Urothelium cell line (cell line): ENCODE measurements around the gene SPON1.
"Not testable (repeated sequence)": the region's sequence is repeated elsewhere in the genome, so short reads cannot be mapped to it uniquely, and the experiment has no call there.

Experiments used
- DNase-seq: peaks from one replicate; pipeline ENCODE4 v3.0.0; 2011; ENCODE audit warnings: low spot score, mixed read lengths
- FAIRE-seq: peaks from 2 replicates; lab custom pipeline; 2011; peaks lifted over from hg19 to GRCh38; lab: Jason Lieb, UNC

The SPON1 gene

DNA sequence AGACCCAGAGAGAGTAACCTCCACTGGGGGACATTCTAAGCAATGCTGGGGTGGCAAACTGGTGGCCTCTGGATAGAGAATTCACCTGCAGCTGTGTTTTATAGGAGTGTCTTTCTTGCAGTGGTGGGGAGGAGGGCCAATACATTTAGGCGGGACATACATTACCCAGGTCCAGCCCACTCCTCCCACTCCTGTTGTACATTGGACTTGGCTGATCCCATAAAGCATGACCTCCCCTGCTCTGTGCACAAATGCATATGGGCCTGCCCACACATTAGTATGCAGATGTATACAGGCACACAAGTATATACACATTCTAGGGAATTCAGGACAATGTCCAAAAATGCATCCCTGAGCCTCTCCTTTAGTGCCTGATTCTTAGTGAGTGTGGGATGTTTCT is 297.4 kb downstream of the SPON1 start:
- DNase-seq (no peak), FAIRE-seq (no peak)

DNA sequence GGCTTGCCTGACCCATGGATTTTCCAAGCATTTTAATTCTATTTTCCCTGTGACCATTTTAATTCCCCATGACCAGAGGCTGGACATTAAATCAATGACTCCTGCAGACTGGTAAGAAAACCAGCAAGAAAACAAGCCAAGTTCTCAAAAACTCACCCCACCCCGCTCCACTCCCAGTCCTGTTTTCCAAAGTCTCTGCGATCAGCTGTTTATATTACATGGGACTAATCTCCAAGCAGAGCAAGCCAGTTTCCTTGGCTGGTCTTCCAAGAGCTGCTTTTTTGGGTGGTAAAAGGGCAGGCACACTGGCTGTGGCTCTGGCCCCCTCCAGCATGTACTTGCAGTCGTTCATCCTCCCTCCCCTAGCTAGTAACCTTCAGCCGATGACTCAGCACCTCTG is 298.5 kb downstream of the SPON1 start:
- DNase-seq (no peak), FAIRE-seq (no peak)

DNA sequence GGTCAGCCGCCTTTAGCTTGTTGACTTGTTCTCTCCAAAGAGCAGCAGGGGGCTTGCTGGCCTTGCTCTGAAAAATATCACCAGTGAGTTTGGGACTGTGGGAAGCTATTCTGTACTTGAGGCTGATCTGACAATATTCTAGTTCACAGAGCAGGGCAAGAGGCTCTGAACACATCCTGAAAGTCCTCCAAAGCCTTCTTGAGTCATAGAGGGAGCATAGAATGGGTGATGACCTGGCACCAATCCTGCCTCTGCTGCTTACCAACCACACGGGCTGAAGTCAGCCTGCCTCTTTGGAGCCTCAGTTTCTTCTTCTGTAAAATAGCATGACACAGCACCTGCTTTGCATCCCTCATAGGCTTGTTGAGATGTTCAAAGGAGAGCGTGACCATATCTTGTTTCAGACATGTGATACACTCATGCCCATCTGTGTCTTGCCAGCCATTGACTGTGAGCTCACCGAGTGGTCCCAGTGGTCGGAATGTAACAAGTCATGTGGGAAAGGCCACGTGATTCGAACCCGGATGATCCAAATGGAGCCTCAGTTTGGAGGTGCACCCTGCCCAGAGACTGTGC is 299.8 kb downstream of the SPON1 start:
- FAIRE-seq = no peak
- no peak for DNase-seq

DNA sequence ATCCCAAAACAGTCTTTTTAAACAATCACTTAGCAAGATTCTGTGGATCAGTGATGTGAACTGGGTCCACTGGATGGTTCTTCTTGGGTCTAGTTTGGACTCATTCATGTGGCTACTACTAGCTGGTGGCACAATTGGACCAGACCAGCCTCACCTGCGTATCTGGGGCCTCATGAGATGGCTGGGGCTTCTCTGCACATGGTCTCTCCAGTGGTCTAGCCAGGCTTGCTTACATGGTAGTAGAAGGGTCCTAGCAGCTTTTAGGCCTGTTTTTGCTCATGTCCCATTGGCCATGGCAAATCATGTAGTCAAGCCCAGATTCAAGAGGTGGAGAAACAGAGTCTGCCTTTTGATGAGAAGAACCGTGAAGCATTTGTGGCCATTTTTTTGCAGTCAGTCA is 302.4 kb downstream of the SPON1 start:
- DNase-seq (no peak), FAIRE-seq (no peak)

DNA sequence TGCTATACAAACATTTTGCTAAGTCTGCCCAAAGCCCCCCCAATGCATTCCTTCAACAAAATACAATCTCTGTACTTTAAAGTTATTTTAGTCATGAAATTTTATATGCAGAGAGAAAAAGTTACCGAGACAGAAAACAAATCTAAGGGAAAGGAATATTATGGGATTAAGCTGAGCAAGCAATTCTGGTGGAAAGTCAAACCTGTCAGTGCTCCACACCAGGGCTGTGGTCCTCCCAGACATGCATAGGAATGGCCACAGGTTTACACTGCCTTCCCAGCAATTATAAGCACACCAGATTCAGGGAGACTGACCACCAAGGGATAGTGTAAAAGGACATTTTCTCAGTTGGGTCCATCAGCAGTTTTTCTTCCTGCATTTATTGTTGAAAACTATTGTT is 304.1 kb downstream of the SPON1 start:
- no peak for FAIRE-seq
- DNase-seq = no peak

DNA sequence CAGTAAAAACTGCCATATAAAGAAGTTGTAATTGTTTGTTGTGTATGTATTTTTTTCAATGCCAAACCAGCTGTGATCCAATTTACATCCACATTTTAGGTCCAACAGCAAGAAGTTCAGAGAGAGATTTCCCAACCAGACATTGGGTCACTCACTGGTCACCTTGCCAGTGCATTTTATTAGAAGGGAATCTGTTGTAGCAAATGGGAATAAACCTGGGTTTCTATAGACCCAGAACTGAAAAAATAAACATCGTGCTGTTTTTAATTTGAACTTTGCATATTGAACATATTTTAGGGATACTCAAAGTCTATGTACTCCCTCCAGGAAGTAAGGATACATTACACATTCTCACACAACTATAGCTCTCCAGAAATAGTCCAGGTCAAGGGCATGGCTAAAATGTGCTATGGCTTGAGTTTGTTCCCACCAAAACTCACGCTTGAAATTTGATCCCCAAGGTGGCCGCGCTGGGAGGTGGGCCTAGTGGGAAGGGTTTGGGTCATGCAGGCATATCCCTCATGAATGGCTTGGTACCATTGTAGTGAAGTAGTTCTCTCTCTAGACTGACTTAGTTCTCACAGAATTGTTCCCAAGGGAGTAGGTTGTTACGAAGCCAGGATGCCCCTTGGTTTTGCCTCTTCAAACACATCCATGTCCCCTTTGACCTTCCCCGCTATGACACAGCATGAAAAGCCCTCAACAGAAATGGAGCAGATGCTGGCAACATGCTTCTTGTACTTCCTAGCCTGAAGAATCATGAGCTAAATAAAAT is 305.5 kb downstream of the SPON1 start:
- no peak for DNase-seq
- no peak for FAIRE-seq

DNA sequence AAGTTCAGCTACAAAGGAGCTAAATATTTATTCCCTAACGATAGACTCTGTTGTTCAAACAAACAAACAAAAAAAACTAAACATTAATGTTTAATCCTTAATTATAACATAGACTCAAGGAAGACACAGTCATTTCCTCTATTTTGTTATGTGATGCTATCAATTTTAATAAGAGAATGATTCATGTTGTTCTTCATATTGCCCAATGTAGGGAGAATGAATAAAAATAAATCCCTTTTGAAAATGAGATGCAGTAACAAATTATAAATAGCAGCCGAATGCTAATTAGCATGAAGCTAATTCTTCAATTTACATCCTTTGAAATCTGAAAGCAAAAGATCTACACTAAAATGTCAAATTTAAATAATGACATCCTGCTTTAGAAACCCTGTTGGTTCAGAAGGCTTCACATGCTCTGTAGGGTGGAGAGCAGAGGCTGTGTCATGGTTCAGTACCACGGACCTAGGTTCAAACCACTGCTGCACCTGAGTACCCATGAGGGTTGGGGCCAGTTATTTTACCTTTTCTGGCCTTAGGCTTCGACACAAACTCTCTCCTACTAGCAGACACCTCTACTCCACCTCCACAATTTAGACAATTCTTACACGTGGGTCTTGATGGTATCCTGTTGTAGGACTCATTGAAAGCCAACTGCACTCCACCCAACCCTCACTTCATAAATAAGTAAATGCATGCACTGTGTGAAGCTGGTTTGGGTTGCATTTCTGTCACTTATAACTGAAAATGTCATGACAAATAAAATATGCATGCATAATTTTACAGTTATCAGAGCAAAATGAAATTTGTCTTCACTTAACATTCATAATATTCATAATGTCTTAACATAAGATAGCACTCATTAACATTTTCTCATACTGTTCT is 307.4 kb downstream of the SPON1 start:
- FAIRE-seq (no peak), DNase-seq (no peak)

DNA sequence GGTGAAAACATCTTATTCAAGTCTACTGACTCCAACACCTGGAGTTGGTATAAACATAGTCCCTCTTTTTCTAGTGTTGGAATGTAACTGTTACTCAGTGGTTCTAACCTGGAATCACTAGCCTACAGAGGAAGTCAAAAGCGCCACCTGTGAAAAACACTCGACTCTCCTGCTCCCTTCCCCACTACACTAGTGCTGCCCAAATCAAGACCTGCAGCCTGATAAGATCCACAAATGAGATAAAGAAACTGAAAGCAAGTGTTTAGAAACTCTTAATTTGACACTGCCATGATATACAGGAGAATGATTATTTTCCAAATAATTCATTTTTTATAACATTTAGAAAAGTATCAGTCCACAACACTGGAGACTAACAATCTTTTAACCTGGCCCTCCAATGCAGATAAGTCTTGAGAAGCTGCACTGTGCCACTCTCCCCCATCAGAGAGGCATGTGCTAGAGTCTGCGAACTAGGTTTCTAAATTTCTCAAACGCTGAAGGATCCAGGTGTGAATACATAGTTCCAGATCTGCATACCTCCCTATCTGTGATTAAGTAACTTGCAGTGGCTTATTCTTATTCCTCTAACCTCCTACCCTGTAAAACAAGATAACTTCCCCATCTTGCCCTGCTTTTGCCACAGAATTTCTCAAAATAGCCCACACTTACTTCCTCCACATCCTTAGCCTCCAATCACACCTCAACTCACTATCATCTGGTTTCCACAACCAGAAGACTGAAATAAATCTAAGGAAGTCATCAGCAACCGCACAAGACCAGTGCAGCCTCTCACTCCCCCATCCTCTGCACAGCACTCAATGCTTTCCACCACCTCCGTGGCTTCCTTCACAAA is 308.4 kb downstream of the SPON1 start:
- DNase-seq (no peak), FAIRE-seq (no peak)

DNA sequence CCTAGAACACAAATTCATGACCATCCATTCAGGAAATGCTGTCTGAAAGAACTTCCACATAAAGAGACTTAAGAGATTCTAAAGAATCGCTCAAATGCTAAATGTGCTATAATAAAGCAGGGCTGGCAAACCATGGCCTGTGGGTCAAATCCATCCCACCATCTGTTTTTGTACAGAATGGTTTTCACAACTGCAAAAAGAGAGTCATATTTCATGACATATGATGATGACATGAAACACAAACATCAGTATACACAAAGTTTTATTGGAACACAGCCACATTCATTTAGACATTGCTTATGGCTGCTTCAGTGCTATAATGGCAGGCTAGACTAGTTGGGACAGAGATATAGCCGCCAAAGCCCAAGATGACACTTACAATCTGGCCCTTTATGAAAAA is 311.4 kb downstream of the SPON1 start:
- FAIRE-seq (no peak), DNase-seq (no peak)

DNA sequence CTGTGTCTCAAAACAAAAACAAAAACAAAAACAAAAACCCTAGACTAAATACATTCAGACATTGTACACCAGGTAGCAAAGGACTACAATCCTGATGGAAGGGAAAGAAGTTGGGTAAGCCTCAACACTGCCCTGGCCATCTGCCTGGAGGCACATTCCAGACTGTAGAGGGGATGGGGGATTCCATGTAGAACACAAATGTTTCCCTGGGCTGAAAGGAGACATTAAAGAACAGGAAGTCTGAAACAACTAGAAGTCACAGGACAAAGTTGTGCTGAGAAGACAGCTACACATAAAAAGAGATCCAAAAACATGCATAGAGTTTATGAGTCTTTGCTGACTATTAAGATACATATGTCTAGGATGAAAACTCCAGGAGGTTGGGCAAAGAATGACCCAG is 312.6 kb downstream of the SPON1 start:
- DNase-seq = no peak
- no peak for FAIRE-seq

DNA sequence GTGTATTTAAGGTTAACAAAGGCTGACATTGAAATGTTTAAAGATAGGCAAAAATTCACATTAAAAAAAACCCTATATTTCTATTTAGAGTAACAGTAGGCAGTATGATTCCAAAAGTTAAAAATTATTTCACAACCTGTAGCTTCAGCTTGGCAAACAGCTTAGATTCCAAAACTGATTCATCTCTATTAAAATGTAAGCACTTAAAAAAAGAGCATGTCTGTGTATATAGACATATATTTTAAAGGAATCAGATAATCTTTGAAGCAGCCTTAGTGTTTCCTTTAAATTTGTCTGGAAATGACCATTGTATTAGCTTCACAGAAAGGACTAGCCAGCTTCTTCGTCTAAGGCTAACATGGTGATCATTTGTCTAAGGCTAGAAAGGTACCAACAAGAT is 316.3 kb downstream of the SPON1 start:
- not testable (repeated sequence) for FAIRE-seq, DNase-seq

DNA sequence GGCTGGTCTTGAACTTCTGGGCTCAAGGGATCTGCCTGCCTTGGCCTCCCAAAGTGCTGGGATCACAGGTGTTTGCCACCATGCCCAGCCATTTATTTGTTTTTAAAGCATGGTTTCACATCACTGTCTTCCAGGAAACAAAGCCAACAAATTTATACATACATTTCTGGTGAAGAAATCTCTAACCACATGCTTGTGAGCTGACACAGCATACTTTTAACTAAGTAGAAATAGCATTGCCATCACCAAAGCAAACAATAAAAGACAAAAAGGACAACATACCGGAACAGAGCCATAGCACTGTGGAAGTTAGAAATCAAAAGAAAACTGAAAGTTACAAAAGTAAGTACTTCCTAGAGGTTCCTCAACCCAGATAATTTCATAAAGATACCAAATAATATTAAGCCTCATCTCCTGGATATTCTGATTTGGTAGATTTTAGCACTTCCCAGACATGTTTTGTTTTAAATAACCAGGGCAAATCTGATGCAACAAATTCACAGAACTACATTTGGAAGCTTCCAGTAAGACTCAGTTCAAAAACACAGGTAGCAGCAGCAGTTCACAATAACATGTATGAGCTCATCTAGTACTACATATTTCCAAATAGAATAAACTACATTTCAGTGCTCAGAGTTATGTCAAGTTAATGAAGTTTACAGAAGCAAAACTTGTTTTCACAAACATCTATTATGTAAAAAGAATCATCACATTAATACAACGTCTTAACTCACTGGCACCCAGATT is 325.8 kb downstream of the SPON1 start:
- FAIRE-seq = no peak
- DNase-seq = no peak

DNA sequence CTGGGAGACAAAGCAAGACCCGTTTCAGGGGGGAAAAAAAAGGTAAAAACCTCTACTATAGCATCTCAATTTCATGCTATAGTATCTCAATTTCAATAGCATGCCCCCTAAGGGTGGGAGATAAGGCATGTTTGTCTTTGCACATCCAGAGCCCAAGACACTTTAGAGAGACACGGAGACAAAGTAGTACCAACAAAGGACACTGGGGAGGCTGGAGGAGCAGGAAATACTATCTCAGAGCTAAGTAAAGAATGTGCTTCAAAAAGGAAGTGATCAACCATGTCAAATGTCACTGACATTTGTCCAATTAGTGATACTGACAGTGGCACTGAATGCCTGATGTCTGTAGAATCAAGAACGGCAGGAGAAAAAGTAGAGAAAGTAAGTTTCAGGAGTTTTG is 327.9 kb downstream of the SPON1 start:
- FAIRE-seq = no peak
- DNase-seq = no peak

DNA sequence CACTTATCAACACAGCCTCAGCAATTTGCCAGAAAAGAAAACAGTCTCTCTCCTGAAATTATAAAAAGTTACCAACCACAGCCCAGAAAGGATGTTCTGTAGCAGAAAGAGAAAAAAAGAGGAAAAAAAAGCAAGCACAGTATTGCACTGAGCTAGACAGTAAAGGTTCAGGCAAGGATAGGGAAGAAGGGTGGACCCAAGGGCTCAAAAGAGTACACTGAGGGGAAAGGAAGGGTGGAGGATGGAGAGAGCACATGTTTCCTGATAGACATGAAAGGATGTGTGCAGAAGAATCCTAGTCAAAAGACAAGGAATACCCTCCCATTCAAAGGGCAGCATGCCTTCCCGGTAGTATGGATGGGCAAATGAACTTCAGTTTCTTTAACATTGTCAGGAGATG is 337.4 kb downstream of the SPON1 start:
- DNase-seq (no peak), FAIRE-seq (no peak)

DNA sequence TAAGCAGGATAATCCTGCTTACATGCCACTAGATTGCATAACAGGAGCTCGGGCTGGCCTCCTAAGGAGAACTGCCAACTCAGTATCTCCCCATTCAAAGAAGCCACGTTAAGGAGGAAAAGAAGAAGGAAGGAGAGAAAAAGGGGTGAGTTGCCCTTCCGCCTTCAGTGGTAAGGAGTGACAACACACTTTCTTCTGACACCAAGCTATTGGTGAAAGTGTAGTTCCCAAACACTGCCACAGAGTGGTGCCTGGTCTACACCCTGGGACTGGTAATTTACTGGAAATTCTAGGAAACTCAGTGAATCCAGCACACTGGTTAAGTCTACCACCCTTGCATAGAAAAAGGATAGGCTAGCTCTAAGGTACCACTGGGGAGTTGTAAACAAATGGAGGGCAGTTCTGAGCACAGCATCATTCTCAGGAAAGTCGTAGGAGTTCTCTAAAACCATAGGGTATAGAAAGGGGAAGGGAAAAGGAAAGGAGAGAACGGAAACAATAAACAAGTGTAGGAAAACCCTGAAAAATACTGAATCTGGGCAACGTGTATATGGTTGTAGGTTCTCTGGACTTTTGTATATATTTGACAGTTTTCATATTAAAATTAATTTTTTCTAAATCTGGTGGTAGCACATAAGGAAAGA is 338.3 kb downstream of the SPON1 start:
- DNase-seq (peak; percentile 61), FAIRE-seq (no peak)

DNA sequence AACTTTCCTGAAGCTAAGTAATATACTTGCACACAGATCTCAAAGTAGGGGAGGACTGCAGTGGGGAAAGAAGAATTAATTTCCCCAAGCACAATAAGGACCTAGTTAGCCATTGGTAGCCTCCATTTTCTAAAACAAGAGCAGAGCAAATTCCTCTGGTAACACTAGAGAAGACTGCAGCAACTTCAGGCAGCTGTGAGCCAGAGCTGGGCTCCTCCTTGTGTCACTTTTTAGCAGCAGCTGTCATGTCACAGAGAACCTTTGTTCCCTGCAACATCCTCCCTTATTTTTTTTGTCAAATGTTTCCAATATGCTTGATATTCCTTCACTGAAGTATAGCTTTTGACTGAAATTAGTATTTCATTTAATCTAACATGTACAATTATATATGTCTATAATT is 342.1 kb downstream of the SPON1 start:
- DNase-seq = no peak
- FAIRE-seq = no peak

DNA sequence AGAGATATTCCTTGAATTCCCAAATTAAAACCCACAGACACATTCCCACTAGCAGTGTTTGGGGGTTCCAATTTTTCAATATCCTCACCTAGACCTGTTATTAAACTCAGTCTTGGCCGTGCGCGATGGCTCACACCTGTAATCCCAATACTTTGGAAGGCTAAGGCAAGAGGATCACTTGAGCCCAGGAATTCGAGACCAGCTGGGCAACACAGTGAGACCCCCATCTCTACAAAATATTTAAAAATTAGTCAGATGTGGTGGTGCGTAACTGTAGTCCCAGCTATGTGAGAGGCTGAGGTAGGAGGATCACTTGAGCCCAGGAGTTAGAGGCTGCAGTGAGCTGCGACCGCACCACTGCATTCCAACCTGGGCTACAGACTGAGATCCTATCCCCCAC is 343.1 kb downstream of the SPON1 start:
- FAIRE-seq = no peak
- no peak for DNase-seq

DNA sequence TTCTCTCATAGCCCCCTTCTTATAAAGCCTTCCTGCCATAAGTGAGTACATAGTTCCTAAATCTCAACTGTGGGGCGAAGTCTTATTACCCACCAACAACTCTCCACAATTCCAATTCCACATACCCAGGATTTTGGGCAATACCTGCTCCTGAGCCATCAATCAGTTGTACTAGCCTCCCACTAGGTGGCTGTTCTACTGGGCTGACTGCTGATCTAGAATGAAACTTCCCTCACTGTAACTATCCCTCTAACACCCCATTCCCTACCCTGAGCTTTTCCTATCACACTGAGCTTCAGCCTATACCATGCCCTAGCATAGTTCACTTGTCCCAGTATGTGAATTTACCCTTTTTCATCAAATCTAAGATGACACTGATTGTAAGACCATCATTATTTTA is 344.0 kb downstream of the SPON1 start:
- peak; percentile 6 for DNase-seq

DNA sequence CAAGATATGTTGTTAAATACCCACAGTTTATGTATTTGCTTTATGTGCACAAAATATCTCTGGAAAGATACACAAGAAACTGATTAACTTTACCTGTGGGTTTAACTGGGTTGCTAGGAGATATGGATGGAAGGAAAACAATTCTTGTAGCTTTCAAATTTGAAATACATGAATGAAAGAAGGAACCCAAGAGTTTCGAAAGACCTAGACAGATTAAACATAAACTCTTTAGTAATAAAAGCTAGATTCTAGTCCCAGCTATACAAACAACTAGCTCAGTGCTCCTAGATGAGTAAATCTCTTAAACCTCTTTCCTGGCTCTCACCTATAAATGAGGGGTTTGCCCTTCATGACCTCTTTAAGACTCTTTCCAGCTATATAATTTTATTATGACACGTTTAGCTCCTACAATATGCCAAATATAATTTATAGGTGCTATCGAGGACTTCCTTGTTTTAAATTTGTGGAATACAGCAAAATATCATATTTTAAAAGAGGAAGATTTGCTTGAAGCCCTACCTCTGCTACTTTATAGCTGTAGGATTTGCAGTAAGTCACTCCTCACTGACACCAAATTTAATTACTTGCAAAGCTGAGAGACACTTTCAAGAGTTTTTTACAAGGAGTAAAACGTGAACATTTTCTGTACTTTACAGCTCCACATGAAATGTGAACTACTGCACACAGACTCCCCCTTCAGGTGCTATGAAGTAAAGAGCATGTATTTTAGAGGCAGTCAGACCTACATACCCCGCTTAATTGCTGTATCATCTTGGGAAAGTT is 345.8 kb downstream of the SPON1 start:
- peak; percentile 18 for DNase-seq
- no peak for FAIRE-seq

More for the DNA sequence above, 344.0 kb downstream of the SPON1 start:
- FAIRE-seq = no peak
